Measurements from ENCODE around the gene ATP5MK. TPM values are rescaled to one million over a fixed set of nuclear protein-coding genes. Genes with fewer than 3 reads are reported as not detected.
A peak's percentile ranks its signal among the peaks of the same experiment; 100 is the strongest.

The ATP5MK gene
- total RNA-seq, 1 experiment from 2014 or later = 307 TPM

Small RNA genes lying within 50 kb of the gene (microRNA-seq; reads per million reads assigned to microRNA genes)
- 4,684 reads per million, percentile 97 among the genes with 10 or more reads in this experiment for gene MIR1307 (ENCODE audit: borderline number of aligned reads)

Other genes with a start within 250 kb of the ATP5MK start
- 67.5 to 76.1 TPM (median 72.3 TPM) in 3 replicates for gene NT5C2, start 203.2 kb downstream of the ATP5MK start, total RNA-seq (2021)
- 0.09 TPM in 1 of 3 replicates, not detected in the others for gene RPEL1, start 150.6 kb downstream of the ATP5MK start, total RNA-seq (2021)
- 16.6 to 20.3 TPM (median 17.3 TPM) in 3 replicates for gene INA, start 119.3 kb downstream of the ATP5MK start, total RNA-seq (2021)
- gene PCGF6, start 45.3 kb downstream of the ATP5MK start, total RNA-seq (2021) = 17.3 to 19.2 TPM (median 17.9 TPM) in 3 replicates
- 11.1 to 14.9 TPM (median 12.0 TPM) in 3 replicates for gene TAF5, start 28.5 kb downstream of the ATP5MK start, total RNA-seq (2021)
- 63.5 to 78.8 TPM (median 64.4 TPM) in 3 replicates for gene PDCD11, start 151 bp upstream of the ATP5MK start, total RNA-seq (2021)
- gene CALHM2, start 55.9 kb upstream of the ATP5MK start, total RNA-seq (2021) = 1.8 to 2.4 TPM (median 1.9 TPM) in 3 replicates
- gene CALHM1, start 62.4 kb upstream of the ATP5MK start, total RNA-seq (2021) = 0.30 to 0.55 TPM (median 0.39 TPM) in 3 replicates
- gene CALHM3, start 82.8 kb upstream of the ATP5MK start, total RNA-seq (2021) = 0.13 to 0.18 TPM (median 0.16 TPM) in 3 replicates
- gene NEURL1, start 97.2 kb upstream of the ATP5MK start, total RNA-seq (2021) = 0.66 to 1.2 TPM (median 0.99 TPM) in 3 replicates